Neural cell (in vitro differentiated cells): Measurements from ENCODE around the gene STON2. TPM values are rescaled to one million over a fixed set of nuclear protein-coding genes. Genes with fewer than 3 reads are reported as not detected.

Source experiments
- H2AFZ ChIP-seq: fragments of 200-600, 300-800 bp; sonication (generic), shearing (Covaris generic); 2 replicates; pipeline ENCODE4 v1.6.0; 2014; ENCODE audit warnings: low read depth, mild to moderate bottlenecking, antibody characterized with exemption, low read length, moderate library complexity
- H3F3A ChIP-seq: fragments of 200-600 bp; shearing (Covaris generic); 2 replicates; pipeline ENCODE4 v1.6.1; 2016; ENCODE audit warnings: mild to moderate bottlenecking, moderate library complexity, mixed read lengths, antibody characterized with exemption, low read length; ENCODE audit not compliant: insufficient read depth, poor library complexity, severe bottlenecking
- H3K27ac ChIP-seq: fragments of 200-600, 300-800 bp; sonication (generic), shearing (Covaris generic); 2 replicates; pipeline ENCODE4 v1.5.1; 2014; ENCODE audit warnings: mild to moderate bottlenecking, low read length, moderate library complexity
- H3K27me3 ChIP-seq: fragments of 300-800, 200-600 bp; sonication (generic), shearing (Covaris generic); 2 replicates; pipeline ENCODE4 v1.6.0; 2014; ENCODE audit warnings: mild to moderate bottlenecking, low read depth, low read length, moderate library complexity; ENCODE audit not compliant: insufficient read depth
- H3K36me3 ChIP-seq: fragments of 300-800, 200-600 bp; sonication (generic), shearing (Covaris generic); 2 replicates; pipeline ENCODE4 v1.5.1; 2014; ENCODE audit warnings: mild to moderate bottlenecking, antibody characterized with exemption, low read length, moderate library complexity; ENCODE audit not compliant: insufficient read depth
- H3K4me2 ChIP-seq: fragments of 300-800, 200-600 bp; sonication (generic), shearing (Covaris generic); 2 replicates; pipeline ENCODE4 v1.6.0; 2014; ENCODE audit warnings: mild to moderate bottlenecking, low read length
- H3K4me3 ChIP-seq: fragments of 300-800, 200-600 bp; sonication (generic), shearing (Covaris generic); 2 replicates; pipeline ENCODE4 v1.5.1; 2014; ENCODE audit warnings: mild to moderate bottlenecking, low read length, moderate library complexity
- H3K79me2 ChIP-seq: fragments of 200-600 bp; shearing (Covaris generic); replicated peaks from 2 replicates; pipeline ENCODE4 v1.6.0; 2014; ENCODE audit warnings: mild to moderate bottlenecking, low read length, moderate library complexity; ENCODE audit not compliant: insufficient read depth
- H3K9ac ChIP-seq: fragments of 300-800, 200-600 bp; sonication (generic), shearing (Covaris generic); 2 replicates; pipeline ENCODE4 v1.6.1; 2016; ENCODE audit warnings: mild to moderate bottlenecking, low read length, mixed read lengths
- H3K9me2 ChIP-seq: fragments of 200-600 bp; shearing (Covaris generic); 2 replicates; pipeline ENCODE4 v1.6.1; 2016; ENCODE audit warnings: mild to moderate bottlenecking, low read length, mixed read lengths; ENCODE audit not compliant: insufficient read depth
- H3K9me3 ChIP-seq: fragments of 200-600, 300-800 bp; sonication (generic), shearing (Covaris generic); 2 replicates; pipeline ENCODE4 v1.6.1; 2016; ENCODE audit warnings: mild to moderate bottlenecking, mixed run types, low read length, moderate library complexity, mixed read lengths
- H4K20me1 ChIP-seq: fragments of 200-600 bp; shearing (Covaris generic); 2 replicates; pipeline ENCODE4 v1.6.1; 2016; ENCODE audit warnings: mild to moderate bottlenecking, mixed run types; ENCODE audit not compliant: insufficient read depth
- EP300 ChIP-seq: fragments of 450-650 bp; conservative IDR thresholded peaks from 2 replicates; pipeline ENCODE4 v1.6.1; 2014; ENCODE audit warnings: antibody characterized with exemption, mild to moderate bottlenecking, moderate library complexity; ENCODE audit not compliant: poor library complexity, severe bottlenecking
- EZH2 ChIP-seq: fragments of 200-600, 300-800 bp; shearing (Covaris generic), sonication (generic); IDR thresholded peaks from 2 replicates; pipeline ENCODE4 v1.6.1; 2014; ENCODE audit warnings: antibody characterized with exemption, low read length, borderline replicate concordance, mild to moderate bottlenecking; ENCODE audit not compliant: insufficient read depth, poor library complexity, severe bottlenecking
- MXI1 ChIP-seq: fragments of 450-650 bp; conservative IDR thresholded peaks from 2 replicates; pipeline ENCODE4 v1.6.1; 2014; ENCODE audit warnings: antibody characterized with exemption, mild to moderate bottlenecking; ENCODE audit not compliant: poor library complexity, severe bottlenecking
- POLR2AphosphoS5 ChIP-seq: IDR thresholded peaks from 2 replicates; pipeline ENCODE4 v1.6.1; 2012
- RAD21 ChIP-seq: fragments of 450-650 bp; conservative IDR thresholded peaks from 2 replicates; pipeline ENCODE4 v1.6.1; 2014; ENCODE audit warnings: antibody characterized with exemption, mild to moderate bottlenecking, moderate library complexity
- SMC3 ChIP-seq: fragments of 450-650 bp; conservative IDR thresholded peaks from 2 replicates; pipeline ENCODE4 v1.6.1; 2014; ENCODE audit warnings: antibody characterized with exemption, mild to moderate bottlenecking, moderate library complexity; ENCODE audit not compliant: poor library complexity
- TAF1 ChIP-seq: IDR thresholded peaks from 2 replicates; pipeline ENCODE4 v1.6.1; 2012; ENCODE audit warnings: low read depth
- polyA plus RNA-seq: library from polyadenylated mRNA; depleted of rRNA; stranded (reverse); fragments of >200 nt; gene quantifications from 2 replicates; pipeline ENCODE4 v1.2.3, GENCODE V29; 2014
- TF ChIP-seq, protein P1 (sequence below): fragments of 450-650 bp; IDR thresholded peaks from 2 replicates; pipeline ENCODE4 v1.5.1; 2014; ENCODE audit warnings: antibody characterized with exemption, mild to moderate bottlenecking, moderate library complexity; ENCODE audit not compliant: poor library complexity, severe bottlenecking
- TF ChIP-seq, protein P2 (sequence below): IDR thresholded peaks from 2 replicates; pipeline ENCODE4 v1.6.1; 2012; ENCODE audit warnings: borderline replicate concordance

STON2 gene
- polyA plus RNA-seq, 1 donor from 2014 or later: 11.3 TPM

DNA sequence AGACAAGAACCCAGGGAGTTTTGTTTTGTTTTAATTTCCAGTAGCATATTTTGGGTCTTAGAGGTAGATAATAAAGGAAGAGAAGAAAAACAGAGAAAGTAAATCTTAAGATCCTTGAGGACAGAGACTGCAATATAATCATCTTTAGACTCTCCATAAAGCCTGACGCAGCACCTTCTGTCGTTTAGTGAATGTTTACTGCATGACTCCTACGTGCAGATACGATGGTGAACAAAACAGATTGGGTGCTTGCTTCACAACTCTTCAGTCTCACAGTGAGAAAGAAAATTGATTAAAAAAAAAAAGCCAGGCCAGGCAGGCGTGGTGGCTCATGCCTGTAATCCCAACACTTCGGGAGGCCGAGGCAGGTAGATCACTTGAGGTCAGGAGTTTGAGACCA, 86.9 kb downstream of the STON2 start:
- H3K27ac ChIP-seq: no peak overlapping the region
- H3K27me3 ChIP-seq: no peaks in the 10 kb centered on the region
- no peak overlapping the region for H2AFZ ChIP-seq
- H3K4me3 ChIP-seq: no peak overlapping the region
- no peaks in the 10 kb centered on the region for H4K20me1 ChIP-seq
- no peak overlapping the region for H3K4me2 ChIP-seq
- no peaks in the 10 kb centered on the region for H3F3A ChIP-seq
- no peak for TF ChIP-seq MXI1
- no peak for TF ChIP-seq POLR2AphosphoS5
- no peak for TF ChIP-seq SMC3
- no peak for TF ChIP-seq TAF1
- TF ChIP-seq EP300: no peak
- TF ChIP-seq, protein P1, sequence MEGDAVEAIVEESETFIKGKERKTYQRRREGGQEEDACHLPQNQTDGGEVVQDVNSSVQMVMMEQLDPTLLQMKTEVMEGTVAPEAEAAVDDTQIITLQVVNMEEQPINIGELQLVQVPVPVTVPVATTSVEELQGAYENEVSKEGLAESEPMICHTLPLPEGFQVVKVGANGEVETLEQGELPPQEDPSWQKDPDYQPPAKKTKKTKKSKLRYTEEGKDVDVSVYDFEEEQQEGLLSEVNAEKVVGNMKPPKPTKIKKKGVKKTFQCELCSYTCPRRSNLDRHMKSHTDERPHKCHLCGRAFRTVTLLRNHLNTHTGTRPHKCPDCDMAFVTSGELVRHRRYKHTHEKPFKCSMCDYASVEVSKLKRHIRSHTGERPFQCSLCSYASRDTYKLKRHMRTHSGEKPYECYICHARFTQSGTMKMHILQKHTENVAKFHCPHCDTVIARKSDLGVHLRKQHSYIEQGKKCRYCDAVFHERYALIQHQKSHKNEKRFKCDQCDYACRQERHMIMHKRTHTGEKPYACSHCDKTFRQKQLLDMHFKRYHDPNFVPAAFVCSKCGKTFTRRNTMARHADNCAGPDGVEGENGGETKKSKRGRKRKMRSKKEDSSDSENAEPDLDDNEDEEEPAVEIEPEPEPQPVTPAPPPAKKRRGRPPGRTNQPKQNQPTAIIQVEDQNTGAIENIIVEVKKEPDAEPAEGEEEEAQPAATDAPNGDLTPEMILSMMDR: no peak
- no peak for TF ChIP-seq RAD21
- TF ChIP-seq, protein P2, sequence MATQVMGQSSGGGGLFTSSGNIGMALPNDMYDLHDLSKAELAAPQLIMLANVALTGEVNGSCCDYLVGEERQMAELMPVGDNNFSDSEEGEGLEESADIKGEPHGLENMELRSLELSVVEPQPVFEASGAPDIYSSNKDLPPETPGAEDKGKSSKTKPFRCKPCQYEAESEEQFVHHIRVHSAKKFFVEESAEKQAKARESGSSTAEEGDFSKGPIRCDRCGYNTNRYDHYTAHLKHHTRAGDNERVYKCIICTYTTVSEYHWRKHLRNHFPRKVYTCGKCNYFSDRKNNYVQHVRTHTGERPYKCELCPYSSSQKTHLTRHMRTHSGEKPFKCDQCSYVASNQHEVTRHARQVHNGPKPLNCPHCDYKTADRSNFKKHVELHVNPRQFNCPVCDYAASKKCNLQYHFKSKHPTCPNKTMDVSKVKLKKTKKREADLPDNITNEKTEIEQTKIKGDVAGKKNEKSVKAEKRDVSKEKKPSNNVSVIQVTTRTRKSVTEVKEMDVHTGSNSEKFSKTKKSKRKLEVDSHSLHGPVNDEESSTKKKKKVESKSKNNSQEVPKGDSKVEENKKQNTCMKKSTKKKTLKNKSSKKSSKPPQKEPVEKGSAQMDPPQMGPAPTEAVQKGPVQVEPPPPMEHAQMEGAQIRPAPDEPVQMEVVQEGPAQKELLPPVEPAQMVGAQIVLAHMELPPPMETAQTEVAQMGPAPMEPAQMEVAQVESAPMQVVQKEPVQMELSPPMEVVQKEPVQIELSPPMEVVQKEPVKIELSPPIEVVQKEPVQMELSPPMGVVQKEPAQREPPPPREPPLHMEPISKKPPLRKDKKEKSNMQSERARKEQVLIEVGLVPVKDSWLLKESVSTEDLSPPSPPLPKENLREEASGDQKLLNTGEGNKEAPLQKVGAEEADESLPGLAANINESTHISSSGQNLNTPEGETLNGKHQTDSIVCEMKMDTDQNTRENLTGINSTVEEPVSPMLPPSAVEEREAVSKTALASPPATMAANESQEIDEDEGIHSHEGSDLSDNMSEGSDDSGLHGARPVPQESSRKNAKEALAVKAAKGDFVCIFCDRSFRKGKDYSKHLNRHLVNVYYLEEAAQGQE: no peak
- TF ChIP-seq EZH2: no peak
- H3K79me2 ChIP-seq: no peaks in the 10 kb centered on the region
- no peak overlapping the region for H3K9ac ChIP-seq
- H3K36me3 ChIP-seq: no peaks in the 10 kb centered on the region
- no peaks in the 10 kb centered on the region for H3K9me3 ChIP-seq
- no peaks in the 10 kb centered on the region for H3K9me2 ChIP-seq

DNA sequence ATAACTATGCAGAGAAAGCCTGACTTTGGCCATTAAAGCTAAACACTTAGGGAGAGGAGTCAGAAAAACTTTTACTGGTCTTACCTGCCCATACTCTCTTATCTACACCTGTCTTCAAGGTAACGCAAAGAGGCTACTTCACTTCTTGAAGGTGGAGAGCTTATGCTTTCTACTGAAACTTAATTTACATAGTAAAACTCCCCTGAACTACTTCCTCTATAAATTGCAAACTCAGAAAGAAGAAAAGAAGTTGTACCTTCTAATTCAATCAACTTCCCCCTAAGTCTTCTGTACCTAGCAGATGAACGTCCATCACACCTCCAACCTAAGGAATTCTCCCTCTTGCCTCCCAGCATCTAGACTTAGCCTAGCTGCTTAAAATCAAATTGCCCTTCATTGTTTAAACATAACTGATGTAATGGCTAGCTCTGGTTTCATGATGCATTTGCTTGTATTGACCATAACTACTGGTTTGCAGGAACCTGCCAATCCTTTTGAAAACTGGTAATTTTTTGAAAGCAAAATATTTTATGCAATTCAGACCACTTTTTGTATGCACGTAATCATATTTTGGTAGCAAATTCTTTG, 87.7 kb downstream of the STON2 start:
- Histone ChIP-seq H3K9me2 (no peaks in the 10 kb centered on the region), H3K27ac (no peak overlapping the region), H3K4me3 (no peak overlapping the region), H3K4me2 (no peak overlapping the region), H3K36me3 (no peaks in the 10 kb centered on the region), H4K20me1 (no peaks in the 10 kb centered on the region), H3K9ac (no peak overlapping the region), H3K79me2 (no peaks in the 10 kb centered on the region), H3K9me3 (no peaks in the 10 kb centered on the region), H3K27me3 (no peaks in the 10 kb centered on the region), H3F3A (no peaks in the 10 kb centered on the region), H2AFZ (no peak overlapping the region)
- TF ChIP-seq EZH2: no peak
- TF ChIP-seq EP300: no peak
- TF ChIP-seq, protein P2: no peak
- TF ChIP-seq, protein P1: no peak
- TF ChIP-seq MXI1: no peak
- no peak for TF ChIP-seq SMC3
- no peak for TF ChIP-seq TAF1
- no peak for TF ChIP-seq POLR2AphosphoS5
- TF ChIP-seq RAD21: no peak
